ENCODE results near the gene CLCN7. TPM values are rescaled to one million over a fixed set of nuclear protein-coding genes. Genes with fewer than 3 reads are reported as not detected.

The CLCN7 gene
- polyA plus RNA-seq, 3 donors, result 37.4 to 249 (median 56.5) TPM

DNA sequence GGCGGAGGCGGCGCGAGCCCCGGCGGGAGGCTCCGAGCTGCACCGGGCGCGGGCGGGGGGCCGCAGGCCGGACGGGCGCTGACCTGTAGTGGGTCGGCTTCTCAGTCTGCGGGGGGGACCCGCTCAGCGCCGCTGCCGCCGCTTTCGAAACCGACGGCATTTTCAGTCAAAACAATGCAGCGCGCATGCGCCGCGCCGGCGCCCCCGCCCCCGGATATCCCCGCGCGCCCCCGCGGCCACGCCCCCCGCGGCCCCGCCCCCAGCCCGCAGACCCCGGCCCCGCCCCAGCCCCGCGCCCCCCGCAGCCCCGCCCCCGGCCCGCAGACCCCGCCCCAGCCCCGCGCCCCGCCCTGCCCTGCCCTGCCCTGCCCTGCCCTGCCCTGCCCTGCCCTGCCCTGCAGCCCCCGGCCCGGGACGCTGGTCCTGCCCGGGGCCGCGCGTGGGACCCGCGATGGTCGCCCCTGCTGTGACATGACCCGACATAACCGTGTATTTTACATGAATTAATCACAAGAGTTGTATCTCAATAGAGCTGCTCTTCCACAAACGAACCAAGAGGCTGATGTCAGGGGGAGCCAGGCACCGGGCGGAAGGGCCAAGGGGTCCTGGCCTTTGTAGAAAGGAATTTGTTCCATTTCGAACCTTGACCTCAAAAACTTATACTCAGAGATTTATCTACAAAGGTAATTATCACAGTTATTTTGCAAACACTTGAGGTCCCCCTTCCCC is 60.1 kb downstream of the CLCN7 start, which contains the start of gene UNKL:
TSS of gene UNKL (minus strand) at position 173 of the 729 bp plus-strand sequence. CDS start at position 160, 13 bp downstream.
- TF ChIP-seq, protein P1, sequence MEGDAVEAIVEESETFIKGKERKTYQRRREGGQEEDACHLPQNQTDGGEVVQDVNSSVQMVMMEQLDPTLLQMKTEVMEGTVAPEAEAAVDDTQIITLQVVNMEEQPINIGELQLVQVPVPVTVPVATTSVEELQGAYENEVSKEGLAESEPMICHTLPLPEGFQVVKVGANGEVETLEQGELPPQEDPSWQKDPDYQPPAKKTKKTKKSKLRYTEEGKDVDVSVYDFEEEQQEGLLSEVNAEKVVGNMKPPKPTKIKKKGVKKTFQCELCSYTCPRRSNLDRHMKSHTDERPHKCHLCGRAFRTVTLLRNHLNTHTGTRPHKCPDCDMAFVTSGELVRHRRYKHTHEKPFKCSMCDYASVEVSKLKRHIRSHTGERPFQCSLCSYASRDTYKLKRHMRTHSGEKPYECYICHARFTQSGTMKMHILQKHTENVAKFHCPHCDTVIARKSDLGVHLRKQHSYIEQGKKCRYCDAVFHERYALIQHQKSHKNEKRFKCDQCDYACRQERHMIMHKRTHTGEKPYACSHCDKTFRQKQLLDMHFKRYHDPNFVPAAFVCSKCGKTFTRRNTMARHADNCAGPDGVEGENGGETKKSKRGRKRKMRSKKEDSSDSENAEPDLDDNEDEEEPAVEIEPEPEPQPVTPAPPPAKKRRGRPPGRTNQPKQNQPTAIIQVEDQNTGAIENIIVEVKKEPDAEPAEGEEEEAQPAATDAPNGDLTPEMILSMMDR (IDR thresholded peaks at IDR 0.05), result no peak
- peaks cover 20 to 28% of the 10 kb centered on the region in 2 donors for H3K36me3 Mint-ChIP-seq
- peaks cover 0 to 1% (median 0%) of the 10 kb centered on the region in 3 donors for H3K27me3 Mint-ChIP-seq (ENCODE audit: low read depth in 3 of 3)
- H3K27me3 ChIP-seq (ENCODE audit: control insufficient read depth in 2 of 2, insufficient read depth in 2 of 2, low read length in 2 of 2), result no peaks in the 10 kb centered on the region
- peak within 1 kb of the TSS; percentile 94 for H3K4me2 ChIP-seq (replicated peaks; ENCODE audit: extremely low read depth, low read length, poor library complexity, severe bottlenecking)
- peak; percentile 65 to 74 (median 67) for DNase-seq
- intact Hi-C loops (cut with micrococcal nuclease), result loop anchor here in 1 of 2 donors (10.0 kb wide), 2 partner anchors 60 to 110 kb away; partner anchors contain the start of genes GNPTG, TSR3 and UBE2I
- peak within 1 kb of the TSS; percentile 76 to 91 (median 87) for H3K27ac Mint-ChIP-seq
- H4K20me1 ChIP-seq (ENCODE audit: insufficient read depth, low read length), result peaks cover 39% of the 10 kb centered on the region
- under 1% methylated on average over 30 of the region's 72 CpGs for WGBS (ENCODE audit: insufficient coverage)
- peaks cover 16% of the 10 kb centered on the region for H3K4me1 Mint-ChIP-seq
- no peaks in the 10 kb centered on the region for H3K9me3 ChIP-seq (replicated peaks in 1 of 2; ENCODE audit: control insufficient read depth in 1 of 2, insufficient read depth in 1 of 2, low read length in 2 of 2)
- peaks cover 9 to 29% of the 10 kb centered on the region in 2 donors for H3K36me3 ChIP-seq (replicated peaks in 1 of 2; ENCODE audit: control insufficient read depth in 1 of 2, insufficient read depth in 2 of 2, low read length in 2 of 2)
- peak within 1 kb of the TSS; percentile 90 for H3K9ac ChIP-seq (ENCODE audit: insufficient read depth, low read length, poor library complexity, severe bottlenecking)
- peaks cover 36% of the 10 kb centered on the region for H3K79me2 ChIP-seq (ENCODE audit: insufficient read depth, low read length)
- peak within 1 kb of the TSS; percentile 80 to 94 (median 85) for H3K4me3 ChIP-seq (replicated peaks in 1 of 3; ENCODE audit: low read depth in 2 of 3, low read length in 3 of 3)
- H3K27ac ChIP-seq (ENCODE audit: low read depth in 1 of 2, low read length in 2 of 2), result peak within 1 kb of the TSS; percentile 25 to 83
- H3K9me3 Mint-ChIP-seq, result no peaks in the 10 kb centered on the region
- H3K4me1 ChIP-seq (ENCODE audit: control insufficient read depth in 1 of 2, insufficient read depth in 2 of 2, low read length in 2 of 2), result peaks cover 20 to 23% of the 10 kb centered on the region in 2 donors
- H2AFZ ChIP-seq (ENCODE audit: insufficient read depth, low read depth, low read length, poor library complexity, severe bottlenecking), result peak within 1 kb of the TSS; percentile 70
- peak within 1 kb of the TSS; percentile 89 for H3K4me3 Mint-ChIP-seq

DNA sequence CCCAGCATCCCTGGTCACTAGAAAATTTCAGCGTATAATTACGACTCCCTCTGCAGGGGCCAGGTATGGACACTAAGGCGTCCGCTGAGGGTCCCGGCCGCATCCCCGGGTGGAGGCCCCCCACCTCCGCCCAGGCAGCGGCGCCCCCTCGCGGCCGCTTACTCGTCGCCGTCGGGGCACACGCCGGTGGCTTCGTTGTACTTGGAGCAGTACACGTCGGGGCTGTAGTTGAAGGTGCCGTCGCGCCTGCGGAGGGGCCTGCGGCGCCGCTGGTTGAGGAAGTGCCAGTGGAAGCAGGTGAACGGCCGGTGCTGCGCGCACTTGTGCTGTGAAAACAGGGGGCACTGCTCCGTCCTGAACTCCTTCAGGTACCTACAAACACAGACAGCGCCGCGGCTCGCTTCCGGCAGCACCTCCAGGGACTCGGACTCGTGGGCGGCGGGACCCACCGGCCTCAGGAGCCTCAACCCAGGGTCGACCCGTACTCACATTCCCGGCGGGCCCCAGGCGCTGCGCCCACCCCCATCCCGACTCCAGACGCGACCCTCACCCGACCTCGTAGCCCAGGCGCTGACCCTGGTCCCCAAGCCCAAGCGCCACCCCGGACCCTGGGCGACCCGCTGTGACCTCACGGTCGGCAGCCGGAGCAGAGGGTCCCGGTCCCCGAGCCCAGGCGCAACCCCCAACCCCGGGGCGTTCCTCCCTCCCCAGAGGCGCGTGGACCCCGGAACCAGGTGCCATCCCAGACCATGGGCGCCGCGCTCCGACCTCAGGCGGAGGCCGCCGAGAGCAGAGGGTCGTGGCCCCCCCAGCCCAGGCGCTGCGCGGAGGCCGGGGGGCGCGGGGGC is 60.9 kb downstream of the CLCN7 start:
- Histone ChIP-seq H3K79me2 (ENCODE audit: insufficient read depth, low read length) (peaks cover 34% of the 10 kb centered on the region), H3K9ac (ENCODE audit: insufficient read depth, low read length, poor library complexity, severe bottlenecking) (peak overlapping the region; percentile 90), H3K4me1 (ENCODE audit: control insufficient read depth in 1 of 2, insufficient read depth in 2 of 2, low read length in 2 of 2) (peaks cover 13 to 20% of the 10 kb centered on the region in 2 donors), H2AFZ (ENCODE audit: insufficient read depth, low read depth, low read length, poor library complexity, severe bottlenecking) (peak overlapping the region; percentile 70), H3K4me3 (replicated peaks in 1 of 3; ENCODE audit: low read depth in 2 of 3, low read length in 3 of 3) (peak overlapping the region; percentile 80 to 94 (median 85)), H3K4me2 (replicated peaks; ENCODE audit: extremely low read depth, low read length, poor library complexity, severe bottlenecking) (peak overlapping the region; percentile 94), H3K36me3 (replicated peaks in 1 of 2; ENCODE audit: control insufficient read depth in 1 of 2, insufficient read depth in 2 of 2, low read length in 2 of 2) (peaks cover 9 to 35% of the 10 kb centered on the region in 2 donors), H4K20me1 (ENCODE audit: insufficient read depth, low read length) (peaks cover 47% of the 10 kb centered on the region), H3K27me3 (ENCODE audit: control insufficient read depth in 2 of 2, insufficient read depth in 2 of 2, low read length in 2 of 2) (no peaks in the 10 kb centered on the region), H3K9me3 (replicated peaks in 1 of 2; ENCODE audit: control insufficient read depth in 1 of 2, insufficient read depth in 1 of 2, low read length in 2 of 2) (no peaks in the 10 kb centered on the region), H3K27ac (ENCODE audit: low read depth in 1 of 2, low read length in 2 of 2) (peak overlapping the region; percentile 25 to 83)
- Mint-ChIP-seq H3K27me3 (ENCODE audit: low read depth in 3 of 3) (peaks cover 0 to 1% (median 0%) of the 10 kb centered on the region in 3 donors), H3K36me3 (peaks cover 20 to 36% of the 10 kb centered on the region in 2 donors), H3K4me1 (peaks cover 13% of the 10 kb centered on the region), H3K9me3 (no peaks in the 10 kb centered on the region), H3K27ac (peak overlapping the region; percentile 38 to 91 (median 85)), H3K4me3 (peak overlapping the region; percentile 89)
- TF ChIP-seq, protein P1 (IDR thresholded peaks at IDR 0.05), result peak; percentile 76
- 4% methylated on average over 85 of the region's 85 CpGs for WGBS (ENCODE audit: insufficient coverage)
- intact Hi-C loops (cut with micrococcal nuclease), result loop anchor here in 1 of 2 donors (10.0 kb wide), 2 partner anchors 59 to 109 kb away; partner anchors contain the start of genes GNPTG, TSR3 and UBE2I
- peak; percentile 39 to 60 (median 49) for DNase-seq

Measured in CD14-positive monocyte (primary cell).